Right lobe of liver (tissue), 6 donors: Measurements from ENCODE around the gene LZIC. TPM values are rescaled to one million over a fixed set of nuclear protein-coding genes. Genes with fewer than 3 reads are reported as not detected.

Source experiments
- ATAC-seq, 4 donors: fragments of 200-7000 bp; cut with Tn5 transposase; one replicate each; pipeline ENCODE4 v1.9.1; 2020; ENCODE audit warnings: mild to moderate bottlenecking in 4 of 4, moderate library complexity in 4 of 4
- DNase-seq, 3 donors: peaks; one replicate each; pipeline ENCODE4 v3.0.0-alpha.2; 2020
- H3K27ac ChIP-seq, 3 donors: fragments of 200-600 bp; one replicate each; pipeline ENCODE4 v1.8.0; 2022
- H3K27me3 ChIP-seq, 2 donors: fragments of 200-600 bp; one replicate each; pipeline ENCODE4 v1.8.0; 2022
- H3K36me3 ChIP-seq, 4 donors: fragments of 200-600 bp; sonication (generic) in 1 of 4; one replicate each; pipeline versions ENCODE4 v1.5.1 to v1.8.0; 2017 to 2022; ENCODE audit warnings: control low read depth in 1 of 4
- H3K4me1 ChIP-seq, 4 donors: fragments of 200-600 bp; sonication (generic) in 1 of 4; one replicate each; pipeline versions ENCODE4 v1.5.1 to v1.8.0; 2017 to 2022; ENCODE audit warnings: control low read depth in 1 of 4
- H3K4me3 ChIP-seq, 3 donors: fragments of 200-600 bp; one replicate each; pipeline ENCODE4 v1.8.0; 2022
- H3K9me3 ChIP-seq, 4 donors: fragments of 200-600 bp; sonication (generic) in 1 of 4; one replicate each; pipeline versions ENCODE4 v1.5.1 to v1.8.0; 2017 to 2022; ENCODE audit warnings: control low read depth in 1 of 4
- POLR2A ChIP-seq: fragments of 450-650 bp; IDR thresholded peaks from one replicate; pipeline ENCODE4 v1.6.1; 2017; ENCODE audit warnings: antibody characterized with exemption, mild to moderate bottlenecking
- WGBS: methylation state at CpG from one replicate; pipeline ENCODE4 v1.1.6; 2018; ENCODE audit warnings: low coverage, low lambda C conversion rate; ENCODE audit not compliant: insufficient coverage; ENCODE audit errors: missing lambda C conversion rate; 5-methylcytosine and 5-hydroxymethylcytosine counted together
- intact Hi-C, 2 donors: fragments of 100-400 bp; cut with DNase I; formaldehyde crosslinking; loops; one replicate each; pipeline versions ENCODE4 v1.11.2 to v1.14.1; 2022
- total RNA-seq, 6 experiments: library from RNA; depleted of rRNA in 2 of 6; stranded (reverse); fragments of >200 nt in 2 of 6; fragmentation: NEBNext Ultra II Directional in 3 of 6; extraction: Animal tissue kit (Norgen Biotek cat#: 25700) in 3 of 6; gene quantifications; one replicate each; pipeline versions ENCODE4 v1.1.0 to v1.2.4, GENCODE V29; 2016 to 2023
- TF ChIP-seq, protein P1 (sequence below), 4 donors: fragments of 200-600 bp in 3 of 4; fragments of 450-650 bp in 1 of 4; IDR thresholded peaks; one replicate each; pipeline versions ENCODE4 v1.5.1 to v1.8.0; 2016 to 2022; ENCODE audit warnings: antibody characterized with exemption in 4 of 4, mild to moderate bottlenecking in 2 of 4
- donor health status: DM: no; HTN: yes; CAD: no.
- donor health status: DM: no; HTN: no; CAD: no.
- donor health status: DM: no; HTN: no; CAD: no.
- donor health status: DM: no; HTN: yes; CAD: no.
- donor health status: DM: no; HTN: yes; CAD: no.

LZIC gene
- total RNA-seq, 6 experiments from 2014 or later: 10.6 to 18.5 (median 15.9) TPM

DNA sequence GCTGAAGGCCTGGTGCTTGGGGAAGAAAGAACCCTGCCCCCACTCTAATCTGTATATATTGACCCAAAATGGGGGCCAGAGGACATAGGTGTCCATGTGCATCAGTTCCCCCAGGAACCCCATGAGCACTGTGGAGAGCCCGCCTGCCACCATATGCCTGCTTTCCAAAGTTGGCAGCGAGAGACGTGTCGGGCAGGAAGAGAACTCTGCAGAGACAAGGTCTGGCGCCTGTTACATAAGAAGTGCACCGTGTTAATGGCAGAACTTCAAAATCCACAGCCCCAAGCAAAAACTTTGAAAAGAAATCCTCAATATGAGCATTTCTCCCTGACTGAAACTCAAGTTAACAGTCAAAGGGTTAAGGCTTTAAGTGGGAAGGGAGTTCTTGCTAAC is 41.1 kb downstream of the LZIC start:
- Histone ChIP-seq H3K4me1 (peaks cover 0 to 30% (median 14%) of the 10 kb centered on the region in 4 donors), H3K27ac (peak overlapping the region in 1 of 3 donors; percentile 45), H3K9me3 (no peaks in the 10 kb centered on the region), H3K36me3 (no peaks in the 10 kb centered on the region), H3K4me3 (no peak overlapping the region), H3K27me3 (no peaks in the 10 kb centered on the region)
- TF ChIP-seq, protein P1, sequence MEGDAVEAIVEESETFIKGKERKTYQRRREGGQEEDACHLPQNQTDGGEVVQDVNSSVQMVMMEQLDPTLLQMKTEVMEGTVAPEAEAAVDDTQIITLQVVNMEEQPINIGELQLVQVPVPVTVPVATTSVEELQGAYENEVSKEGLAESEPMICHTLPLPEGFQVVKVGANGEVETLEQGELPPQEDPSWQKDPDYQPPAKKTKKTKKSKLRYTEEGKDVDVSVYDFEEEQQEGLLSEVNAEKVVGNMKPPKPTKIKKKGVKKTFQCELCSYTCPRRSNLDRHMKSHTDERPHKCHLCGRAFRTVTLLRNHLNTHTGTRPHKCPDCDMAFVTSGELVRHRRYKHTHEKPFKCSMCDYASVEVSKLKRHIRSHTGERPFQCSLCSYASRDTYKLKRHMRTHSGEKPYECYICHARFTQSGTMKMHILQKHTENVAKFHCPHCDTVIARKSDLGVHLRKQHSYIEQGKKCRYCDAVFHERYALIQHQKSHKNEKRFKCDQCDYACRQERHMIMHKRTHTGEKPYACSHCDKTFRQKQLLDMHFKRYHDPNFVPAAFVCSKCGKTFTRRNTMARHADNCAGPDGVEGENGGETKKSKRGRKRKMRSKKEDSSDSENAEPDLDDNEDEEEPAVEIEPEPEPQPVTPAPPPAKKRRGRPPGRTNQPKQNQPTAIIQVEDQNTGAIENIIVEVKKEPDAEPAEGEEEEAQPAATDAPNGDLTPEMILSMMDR (IDR thresholded peaks at IDR 0.05): no peak
- TF ChIP-seq POLR2A: no peak
- intact Hi-C loops: no loop called here
- 62% methylated on average over 6 of the region's 6 CpGs for WGBS
- ATAC-seq (peak in 2 of 4 donors; percentile 11 to 31), DNase-seq (no peak)

DNA sequence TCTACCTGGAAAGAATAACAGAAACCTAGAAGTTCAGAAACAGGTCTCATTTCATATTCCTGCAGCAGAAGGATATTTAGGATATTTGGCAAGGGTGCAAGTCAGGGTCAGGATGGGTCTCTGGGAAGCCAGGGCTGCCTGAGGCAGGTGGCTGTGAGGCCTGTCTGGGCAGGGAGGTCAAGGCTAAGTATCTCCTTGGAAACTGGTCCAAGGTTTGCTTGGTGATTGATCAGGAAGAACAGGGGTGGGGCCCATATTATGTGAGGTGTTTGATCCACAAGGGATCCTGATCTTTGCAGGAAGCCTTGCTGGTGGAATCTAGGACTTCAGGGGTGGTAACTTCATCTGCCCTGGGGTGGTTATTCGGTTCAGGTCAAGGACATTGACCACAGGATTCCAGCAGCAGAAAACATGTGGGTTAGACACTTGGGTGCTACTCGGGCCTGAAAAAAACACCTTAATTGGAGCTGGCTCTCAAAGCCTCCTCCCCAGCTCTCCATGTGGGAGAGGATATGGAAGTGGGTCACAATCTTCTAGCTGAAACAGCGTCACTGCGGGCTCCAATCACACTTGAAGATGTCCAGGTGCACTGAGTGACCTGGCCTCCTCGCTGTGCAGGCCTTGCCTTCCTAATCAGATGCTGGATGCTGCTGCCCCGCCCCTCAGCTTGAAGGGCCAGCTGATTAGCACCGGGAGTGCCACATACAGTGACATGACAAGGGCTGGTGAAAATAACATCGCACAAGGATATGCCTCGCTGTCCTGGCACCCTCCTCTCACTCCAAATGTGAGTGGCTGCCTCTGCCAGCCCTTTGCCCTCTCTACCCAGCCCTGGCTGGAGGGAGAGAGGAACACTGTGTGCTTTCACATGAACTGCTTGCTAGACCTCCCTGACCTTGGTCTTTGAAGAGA is 41.8 kb downstream of the LZIC start:
- no peak for TF ChIP-seq POLR2A
- TF ChIP-seq, protein P1 (IDR thresholded peaks at IDR 0.05): no peak
- peak in 2 of 3 donors; percentile 63 to 78 for DNase-seq
- no peaks in the 10 kb centered on the region for H3K36me3 ChIP-seq
- no peaks in the 10 kb centered on the region for H3K9me3 ChIP-seq
- intact Hi-C loops: no loop called here
- peak; percentile 17 to 75 (median 62) for ATAC-seq
- H3K4me3 ChIP-seq: peak overlapping the region in 2 of 3 donors; percentile 36 to 43
- H3K4me1 ChIP-seq: peaks cover 0 to 30% (median 14%) of the 10 kb centered on the region in 4 donors
- peak overlapping the region; percentile 20 to 73 (median 65) for H3K27ac ChIP-seq
- no peaks in the 10 kb centered on the region for H3K27me3 ChIP-seq
- 20% methylated on average over 1 of the region's 9 CpGs for WGBS

DNA sequence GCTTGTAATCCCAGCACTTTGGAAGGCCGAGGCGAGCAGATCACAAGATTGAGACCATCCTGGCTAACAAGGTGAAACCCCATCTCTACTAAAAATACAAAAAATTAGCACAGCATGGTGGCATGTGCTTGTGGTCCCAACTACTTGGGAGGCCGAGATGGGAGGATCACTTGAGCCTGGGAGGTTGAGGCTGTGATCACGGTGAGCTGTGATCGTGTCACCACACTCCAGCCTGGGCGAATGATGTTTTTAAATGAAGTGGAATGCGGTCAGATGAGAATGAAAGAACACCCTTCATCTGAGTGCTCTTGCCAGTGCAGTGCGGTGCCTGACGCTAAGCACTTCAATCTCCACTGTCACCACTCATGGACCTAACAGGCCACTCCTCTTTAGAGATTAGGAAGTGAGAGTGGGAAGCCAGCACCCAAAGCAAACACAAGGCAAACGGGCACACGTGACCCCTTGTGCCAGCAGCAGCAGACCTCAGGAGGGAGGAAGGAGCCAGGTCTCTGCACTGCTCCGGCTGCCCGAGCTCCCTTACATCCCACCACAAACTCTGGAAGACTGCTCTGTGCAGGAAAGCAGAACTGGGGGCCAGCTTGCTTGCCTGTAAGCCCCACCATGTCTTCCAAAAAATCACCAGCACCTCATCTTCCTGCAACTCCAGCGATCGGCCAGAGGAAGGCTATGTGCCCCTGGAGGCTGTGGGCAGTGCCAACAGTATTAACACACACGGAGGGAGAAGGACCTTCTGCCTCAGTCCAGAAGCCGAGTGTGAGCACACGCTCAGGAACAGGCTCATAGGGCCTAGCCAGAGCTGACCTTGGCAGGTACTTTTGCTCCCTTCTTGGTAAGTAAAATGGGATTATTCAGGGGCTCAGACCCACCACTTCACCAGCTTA is 42.8 kb downstream of the LZIC start:
- peak overlapping the region; percentile 6 to 43 (median 36) for H3K4me3 ChIP-seq
- no peaks in the 10 kb centered on the region for H3K36me3 ChIP-seq
- 45% methylated on average over 12 of the region's 18 CpGs for WGBS
- peak; percentile 94 to 99 (median 98) for ATAC-seq
- peak overlapping the region; percentile 20 to 73 (median 65) for H3K27ac ChIP-seq
- H3K9me3 ChIP-seq: no peaks in the 10 kb centered on the region
- peak; percentile 47 for TF ChIP-seq POLR2A
- TF ChIP-seq, protein P1 (IDR thresholded peaks at IDR 0.05): peak in 2 of 4 donors; percentile 6 to 17
- intact Hi-C loops: no loop called here
- no peaks in the 10 kb centered on the region for H3K27me3 ChIP-seq
- peaks cover 0 to 30% (median 14%) of the 10 kb centered on the region in 4 donors for H3K4me1 ChIP-seq
- DNase-seq: peak; percentile 75 to 91 (median 90)

DNA sequence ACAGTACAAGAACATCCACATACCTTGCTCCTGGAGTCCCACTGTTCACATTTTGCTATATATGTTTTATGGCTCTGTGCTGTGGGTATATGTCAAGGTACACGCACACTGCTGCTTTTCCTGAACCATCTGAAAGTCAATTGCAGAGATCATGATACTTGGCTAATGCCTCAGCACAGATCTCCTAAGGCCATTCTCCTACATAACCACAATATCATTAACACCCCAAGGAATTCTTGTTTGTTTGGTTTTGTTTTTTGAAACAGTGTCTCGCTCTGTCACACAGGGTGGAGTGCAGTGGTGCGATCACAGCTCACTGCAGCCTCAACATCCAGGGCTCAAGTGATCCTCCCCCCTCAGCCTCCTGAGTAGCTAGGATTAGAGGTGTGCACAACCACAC is 49.1 kb downstream of the LZIC start:
- Histone ChIP-seq H3K4me3 (no peak overlapping the region), H3K4me1 (no peaks in the 10 kb centered on the region), H3K27ac (no peak overlapping the region), H3K27me3 (no peaks in the 10 kb centered on the region), H3K36me3 (no peaks in the 10 kb centered on the region), H3K9me3 (no peaks in the 10 kb centered on the region)
- DNase-seq (no peak), ATAC-seq (no peak)
- 89% methylated on average over 3 of the region's 3 CpGs for WGBS
- TF ChIP-seq POLR2A: no peak
- TF ChIP-seq, protein P1 (IDR thresholded peaks at IDR 0.05): no peak
- intact Hi-C loops: no loop called here
